Measurements from ENCODE around the gene ARPC1A. TPM values are rescaled to one million over a fixed set of nuclear protein-coding genes. Genes with fewer than 3 reads are reported as not detected.
"Not testable (repeated sequence)": the region's sequence is repeated elsewhere in the genome, so short reads cannot be mapped to it uniquely, and the experiment has no call there.

ARPC1A gene
- total RNA-seq, 2 donors from 2014 or later, result 76.3 to 99.5 TPM

DNA sequence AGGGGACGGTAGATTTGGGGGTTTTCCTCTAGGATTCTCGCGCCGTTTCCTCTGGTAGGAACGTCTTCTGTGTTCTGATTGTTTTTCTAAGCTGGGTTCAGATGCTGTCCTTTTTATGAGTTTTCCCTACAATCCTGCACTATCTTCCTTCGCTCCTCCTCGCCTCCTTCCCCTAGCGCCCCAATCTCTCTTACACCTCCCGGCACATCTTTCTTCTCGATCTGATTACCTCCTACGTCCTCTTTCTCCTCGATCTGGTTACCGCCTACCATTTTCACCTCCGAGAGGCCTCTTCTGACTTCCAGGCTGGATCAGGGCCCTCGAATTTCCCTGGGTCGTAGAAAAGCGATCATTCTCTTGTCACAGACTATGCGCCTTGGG lies 83.5 kb downstream of the ARPC1A start:
- H3K27me3 ChIP-seq (replicated peaks; ENCODE audit: insufficient read depth), result no peaks in the 10 kb centered on the region
- no peak for TF ChIP-seq CTCF (IDR thresholded peaks at IDR 0.05)
- peak overlapping the region; percentile 96 for H3K4me3 ChIP-seq
- peaks cover 24 to 32% of the 10 kb centered on the region in 2 donors for H3K4me1 ChIP-seq (ENCODE audit: control insufficient read depth in 1 of 2, low read depth in 2 of 2)
- ATAC-seq (ENCODE audit: insufficient number of reproducible peaks, low FRiP score, low read depth) (no peak), DNase-seq (ENCODE audit: low spot score) (no peak)
- H3K36me3 ChIP-seq, result peaks cover 29% of the 10 kb centered on the region
- peak overlapping the region; percentile 95 to 96 for H3K27ac ChIP-seq
- no peaks in the 10 kb centered on the region for H3K9me3 ChIP-seq

- ATAC-seq (ENCODE audit: insufficient number of reproducible peaks, low FRiP score, low read depth) (no peak), DNase-seq (ENCODE audit: low spot score) (no peak)
- H3K9me3 ChIP-seq, result no peaks in the 10 kb centered on the region
- peak overlapping the region; percentile 96 for H3K4me3 ChIP-seq
- peak overlapping the region in 1 of 2 donors; percentile 96 for H3K27ac ChIP-seq
- H3K4me1 ChIP-seq (ENCODE audit: control insufficient read depth in 1 of 2, low read depth in 2 of 2), result peaks cover 24 to 32% of the 10 kb centered on the region in 2 donors
- no peaks in the 10 kb centered on the region for H3K27me3 ChIP-seq (replicated peaks; ENCODE audit: insufficient read depth)
- peaks cover 29% of the 10 kb centered on the region for H3K36me3 ChIP-seq
- no peak for TF ChIP-seq CTCF (IDR thresholded peaks at IDR 0.05)
Observed at GRCh38 chr7:99409806-99410205, 84.1 kb downstream of the ARPC1A start.

- Histone ChIP-seq H3K36me3 (peaks cover 37% of the 10 kb centered on the region), H3K4me3 (no peak overlapping the region), H3K27me3 (replicated peaks; ENCODE audit: insufficient read depth) (no peaks in the 10 kb centered on the region), H3K4me1 (ENCODE audit: control insufficient read depth in 1 of 2, low read depth in 2 of 2) (peaks cover 24 to 32% of the 10 kb centered on the region in 2 donors), H3K27ac (no peak overlapping the region), H3K9me3 (no peaks in the 10 kb centered on the region)
- TF ChIP-seq CTCF (IDR thresholded peaks at IDR 0.05), result no peak
- ATAC-seq (ENCODE audit: insufficient number of reproducible peaks, low FRiP score, low read depth) (no peak), DNase-seq (ENCODE audit: low spot score) (no peak)
Observed at GRCh38 chr7:99410635-99411034, 84.9 kb downstream of the ARPC1A start.

- ATAC-seq (ENCODE audit: insufficient number of reproducible peaks, low FRiP score, low read depth); H3K4me3 ChIP-seq; DNase-seq (ENCODE audit: low spot score); H3K4me1 ChIP-seq (ENCODE audit: control insufficient read depth in 1 of 2, low read depth in 2 of 2); H3K27me3 ChIP-seq (replicated peaks; ENCODE audit: insufficient read depth); H3K9me3 ChIP-seq: not testable (repeated sequence)
- H3K36me3 ChIP-seq, result peaks cover 85% of the 10 kb centered on the region
- peak; percentile 67 for TF ChIP-seq CTCF (IDR thresholded peaks at IDR 0.05)
- H3K27ac ChIP-seq, result peak overlapping the region in 1 of 2 donors; percentile 15
Observed at GRCh38 chr7:99415513-99416127, 89.9 kb downstream of the ARPC1A start.

Other genes starting within 250 kb of the ARPC1A start
- 10 to 100 TPM; 33.8 to 40.9 TPM for gene SMURF1, start 181.8 kb upstream of the ARPC1A start, total RNA-seq
- gene KPNA7, start 117.8 kb upstream of the ARPC1A start, total RNA-seq, result not detected
- not detected for gene MYH16, start 53.1 kb upstream of the ARPC1A start, total RNA-seq
- 100 to 1,000 TPM; 266 to 350 TPM for gene ARPC1B, start 48.8 kb downstream of the ARPC1A start, total RNA-seq
- 10 to 100 TPM; 65.0 to 87.5 TPM for gene PDAP1, start 82.7 kb downstream of the ARPC1A start, total RNA-seq
- 10 to 100 TPM; 52.3 to 78.1 TPM for gene BUD31, start 83.1 kb downstream of the ARPC1A start, total RNA-seq
- 10 to 100 TPM in 1 of 2 donors, 1 to 10 TPM in 1; 5.1 to 23.7 TPM for gene PTCD1, start 112.9 kb downstream of the ARPC1A start, total RNA-seq
- gene CPSF4, start 113.0 kb downstream of the ARPC1A start, total RNA-seq, result 10 to 100 TPM; 42.3 to 48.2 TPM
- 100 to 1,000 TPM; 137 to 776 TPM for gene ATP5MF, start 140.3 kb downstream of the ARPC1A start, total RNA-seq
- gene ZNF789, start 147.0 kb downstream of the ARPC1A start, total RNA-seq, result 10 to 100 TPM in 1 of 2 donors, 1 to 10 TPM in 1; 3.5 to 12.4 TPM
- gene ZNF394, start 174.4 kb downstream of the ARPC1A start, total RNA-seq, result 10 to 100 TPM; 28.4 to 54.9 TPM
- gene ZKSCAN5, start 178.8 kb downstream of the ARPC1A start, total RNA-seq, result 10 to 100 TPM in 1 of 2 donors, 1 to 10 TPM in 1; 5.1 to 10.2 TPM
- 1 to 10 TPM; 3.1 to 4.3 TPM for gene FAM200A, start 226.2 kb downstream of the ARPC1A start, total RNA-seq
- gene ZNF655, start 232.7 kb downstream of the ARPC1A start, total RNA-seq, result 100 to 1,000 TPM; 148 to 210 TPM